ENCODE measurements around the gene CRYBG1. TPM values are rescaled to one million over a fixed set of nuclear protein-coding genes. Genes with fewer than 3 reads are reported as not detected.

The CRYBG1 gene
- total and polyA plus RNA-seq, 3 donors from 2014 or later, result 4.8 to 16.5 (median 7.8) TPM

DNA sequence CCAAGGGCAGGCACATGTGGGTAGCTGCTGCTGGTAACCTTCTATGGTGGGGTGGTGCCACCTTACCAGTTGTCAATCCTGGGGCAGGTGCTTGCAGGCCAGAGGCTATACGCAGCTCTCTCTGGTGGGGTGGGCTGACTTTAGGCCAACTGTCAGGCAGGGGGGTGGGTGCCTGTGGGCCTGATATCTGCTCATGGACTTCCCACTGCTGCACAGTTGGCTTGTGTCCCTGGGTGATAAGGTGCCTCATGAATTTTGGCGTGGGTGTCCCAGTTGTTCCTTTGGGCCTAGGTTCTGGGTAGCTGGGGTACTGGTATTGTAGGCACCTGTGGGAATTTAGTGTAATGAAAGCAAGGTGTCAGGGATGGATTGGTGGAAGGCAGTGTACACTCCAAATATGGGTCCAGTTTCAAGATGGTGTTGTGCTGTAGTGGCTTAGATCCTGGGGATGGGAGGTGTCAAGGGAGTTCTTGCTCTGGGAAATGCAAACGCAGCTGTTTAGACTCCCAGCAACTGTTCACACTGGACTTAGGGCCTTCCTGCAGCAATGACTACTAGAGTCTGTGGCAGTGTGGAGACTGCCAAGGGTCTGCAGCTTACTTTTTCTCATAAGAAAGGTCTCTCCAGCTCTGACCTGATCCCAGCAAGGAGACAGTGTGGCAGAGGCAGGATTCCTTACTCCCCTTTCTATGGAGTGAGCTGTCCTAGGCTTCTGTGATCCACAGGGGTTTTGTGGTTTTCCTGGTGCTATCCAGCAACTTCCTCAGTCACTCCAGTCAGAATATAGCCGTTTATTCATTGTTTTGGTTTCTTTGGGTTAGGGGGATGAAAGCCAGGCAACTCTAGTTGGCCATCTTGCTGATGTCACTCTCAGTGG, 128.2 kb downstream of the CRYBG1 start:
- Histone ChIP-seq H3K27me3 (no peaks in the 10 kb centered on the region), H3K4me1 (no peaks in the 10 kb centered on the region), H3K4me3 (no peak overlapping the region), H3K36me3 (ENCODE audit: low read depth, missing control alignments) (no peaks in the 10 kb centered on the region), H3K27ac (no peak overlapping the region), H3K9me3 (no peaks in the 10 kb centered on the region)
- no peak for TF ChIP-seq POLR2A (IDR thresholded peaks at IDR 0.05)
- TF ChIP-seq, protein P1, sequence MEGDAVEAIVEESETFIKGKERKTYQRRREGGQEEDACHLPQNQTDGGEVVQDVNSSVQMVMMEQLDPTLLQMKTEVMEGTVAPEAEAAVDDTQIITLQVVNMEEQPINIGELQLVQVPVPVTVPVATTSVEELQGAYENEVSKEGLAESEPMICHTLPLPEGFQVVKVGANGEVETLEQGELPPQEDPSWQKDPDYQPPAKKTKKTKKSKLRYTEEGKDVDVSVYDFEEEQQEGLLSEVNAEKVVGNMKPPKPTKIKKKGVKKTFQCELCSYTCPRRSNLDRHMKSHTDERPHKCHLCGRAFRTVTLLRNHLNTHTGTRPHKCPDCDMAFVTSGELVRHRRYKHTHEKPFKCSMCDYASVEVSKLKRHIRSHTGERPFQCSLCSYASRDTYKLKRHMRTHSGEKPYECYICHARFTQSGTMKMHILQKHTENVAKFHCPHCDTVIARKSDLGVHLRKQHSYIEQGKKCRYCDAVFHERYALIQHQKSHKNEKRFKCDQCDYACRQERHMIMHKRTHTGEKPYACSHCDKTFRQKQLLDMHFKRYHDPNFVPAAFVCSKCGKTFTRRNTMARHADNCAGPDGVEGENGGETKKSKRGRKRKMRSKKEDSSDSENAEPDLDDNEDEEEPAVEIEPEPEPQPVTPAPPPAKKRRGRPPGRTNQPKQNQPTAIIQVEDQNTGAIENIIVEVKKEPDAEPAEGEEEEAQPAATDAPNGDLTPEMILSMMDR (IDR thresholded peaks at IDR 0.05), result no peak
- no peak for DNase-seq
- intact Hi-C loops (cut with DNase I; ENCODE audit: low total_unique reads), result no loop called here
- 59 to 61% methylated on average over 3 to 4 of the region's 4 CpGs for WGBS, 2 donors

DNA sequence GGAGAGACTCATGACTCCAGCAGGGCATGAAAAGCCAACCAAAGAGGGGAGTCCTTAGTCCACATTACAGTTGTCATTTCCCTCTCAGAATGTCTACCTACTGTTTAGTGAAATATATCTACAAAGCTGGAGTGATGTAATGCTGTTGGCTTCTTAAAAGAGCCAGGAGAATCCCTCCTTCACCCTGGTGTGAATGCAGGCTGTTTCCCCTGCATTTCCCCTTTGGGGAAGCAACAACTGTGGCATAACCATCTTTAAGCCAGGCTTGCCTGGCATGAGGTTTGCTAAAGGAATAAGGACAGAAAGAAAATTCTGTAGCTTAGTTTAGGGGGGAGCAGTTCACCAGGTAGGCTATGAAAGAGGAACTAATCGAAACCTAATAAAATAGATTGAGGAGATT, 129.5 kb downstream of the CRYBG1 start:
- H3K27me3 ChIP-seq, result no peaks in the 10 kb centered on the region
- H3K9me3 ChIP-seq, result no peaks in the 10 kb centered on the region
- H3K27ac ChIP-seq, result no peak overlapping the region
- intact Hi-C loops (cut with DNase I; ENCODE audit: low total_unique reads), result no loop called here
- H3K36me3 ChIP-seq (ENCODE audit: low read depth, missing control alignments), result no peaks in the 10 kb centered on the region
- WGBS, 2 donors, result 87 to 96% methylated on average over 1 of the region's 1 CpG
- no peaks in the 10 kb centered on the region for H3K4me1 ChIP-seq
- TF ChIP-seq POLR2A (IDR thresholded peaks at IDR 0.05), result no peak
- TF ChIP-seq, protein P1 (IDR thresholded peaks at IDR 0.05), result no peak
- DNase-seq, result no peak
- H3K4me3 ChIP-seq, result no peak overlapping the region

DNA sequence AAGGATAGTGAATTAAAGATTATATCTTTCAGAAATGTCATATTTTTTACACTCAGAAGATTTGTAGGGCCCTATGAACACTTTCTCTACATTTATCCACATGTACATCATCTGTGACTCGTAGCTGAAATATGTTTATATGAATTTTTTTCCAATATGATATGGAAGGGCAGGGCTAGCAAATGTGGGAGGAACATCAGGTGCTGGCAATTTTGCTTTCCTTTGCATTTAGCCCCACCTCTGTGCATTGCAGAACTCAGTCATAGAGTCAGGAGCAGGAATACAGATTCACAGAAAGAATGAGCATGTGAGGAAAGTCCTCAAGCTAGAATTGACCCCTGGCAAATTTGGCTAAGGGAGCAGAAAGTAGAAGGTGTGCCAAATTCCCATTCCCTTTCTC, 129.9 kb downstream of the CRYBG1 start:
- no peak overlapping the region for H3K4me3 ChIP-seq
- no peaks in the 10 kb centered on the region for H3K4me1 ChIP-seq
- DNase-seq, result no peak
- H3K27me3 ChIP-seq, result no peaks in the 10 kb centered on the region
- no peak overlapping the region for H3K27ac ChIP-seq
- intact Hi-C loops (cut with DNase I; ENCODE audit: low total_unique reads), result no loop called here
- no peaks in the 10 kb centered on the region for H3K36me3 ChIP-seq (ENCODE audit: low read depth, missing control alignments)
- no peaks in the 10 kb centered on the region for H3K9me3 ChIP-seq
- WGBS, 2 donors, result 69 to 79% methylated on average over 1 of the region's 1 CpG
- no peak for TF ChIP-seq POLR2A (IDR thresholded peaks at IDR 0.05)
- TF ChIP-seq, protein P1 (IDR thresholded peaks at IDR 0.05), result no peak

DNA sequence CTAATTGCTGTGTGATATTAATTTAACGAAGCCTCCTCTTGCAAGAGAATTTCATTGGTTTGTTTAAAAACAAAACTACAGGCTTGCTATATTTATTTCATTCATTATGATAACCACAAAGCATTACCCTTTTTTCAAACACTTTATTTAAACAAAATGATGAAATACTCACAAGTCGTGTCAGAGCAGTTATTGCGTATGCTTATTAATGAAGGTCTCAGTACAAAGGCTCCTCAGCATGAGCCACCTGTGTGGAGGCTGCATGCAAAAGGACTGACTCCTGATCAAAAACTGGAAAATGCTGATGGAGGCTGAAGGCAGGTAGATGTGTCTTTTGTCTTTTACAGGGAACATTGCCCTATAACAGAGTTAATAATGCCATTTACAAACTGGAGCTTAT, 130.5 kb downstream of the CRYBG1 start:
- WGBS, 2 donors, result 77 to 84% methylated on average over 3 of the region's 3 CpGs
- H3K36me3 ChIP-seq (ENCODE audit: low read depth, missing control alignments), result no peaks in the 10 kb centered on the region
- no peaks in the 10 kb centered on the region for H3K27me3 ChIP-seq
- no peak for DNase-seq
- no peaks in the 10 kb centered on the region for H3K9me3 ChIP-seq
- no peak overlapping the region for H3K27ac ChIP-seq
- intact Hi-C loops (cut with DNase I; ENCODE audit: low total_unique reads), result no loop called here
- no peaks in the 10 kb centered on the region for H3K4me1 ChIP-seq
- TF ChIP-seq, protein P1 (IDR thresholded peaks at IDR 0.05), result no peak
- TF ChIP-seq POLR2A (IDR thresholded peaks at IDR 0.05), result no peak
- H3K4me3 ChIP-seq, result no peak overlapping the region

DNA sequence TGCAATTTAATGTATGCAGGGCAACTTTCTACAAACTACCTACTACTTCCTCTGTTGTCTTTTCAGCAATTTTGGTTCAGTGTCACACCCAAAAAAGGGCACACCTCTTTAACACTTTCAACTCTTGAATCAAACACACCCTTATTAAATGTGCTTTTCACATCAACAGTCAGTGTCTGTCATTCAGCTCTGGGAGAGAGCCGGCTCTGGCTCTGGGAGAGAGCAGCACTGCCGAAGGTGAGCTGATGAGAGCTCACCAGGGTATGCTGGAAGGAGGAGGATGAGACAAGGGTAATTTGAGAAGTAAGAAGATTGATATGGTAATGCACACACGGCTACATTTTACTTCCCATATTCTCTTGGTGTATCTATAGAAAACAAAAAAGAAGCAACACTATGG, 134.5 kb downstream of the CRYBG1 start:
- H3K36me3 ChIP-seq (ENCODE audit: low read depth, missing control alignments), result no peaks in the 10 kb centered on the region
- 17 to 41% methylated on average over 3 of the region's 3 CpGs for WGBS, 2 donors
- H3K27me3 ChIP-seq, result no peaks in the 10 kb centered on the region
- TF ChIP-seq POLR2A (IDR thresholded peaks at IDR 0.05), result no peak
- TF ChIP-seq, protein P1 (IDR thresholded peaks at IDR 0.05), result no peak
- no peaks in the 10 kb centered on the region for H3K4me1 ChIP-seq
- no peaks in the 10 kb centered on the region for H3K9me3 ChIP-seq
- DNase-seq, result no peak
- no peak overlapping the region for H3K27ac ChIP-seq
- intact Hi-C loops (cut with DNase I; ENCODE audit: low total_unique reads), result no loop called here
- no peak overlapping the region for H3K4me3 ChIP-seq
